HCT116 (cell line): ENCODE results near the gene FAM13C. TPM values are rescaled to one million over a fixed set of nuclear protein-coding genes. Genes with fewer than 3 reads are reported as not detected.

ENCODE experiments used
- ATAC-seq: fragments of 200-7000 bp; cut with Tn5 transposase; 2 replicates; pipeline ENCODE4 v1.9.1; 2020; ENCODE audit warnings: mild to moderate bottlenecking, moderate library complexity
- BruUV-seq: library from RNA; stranded (reverse); fragments of 400-500 nt; replicated peaks from 2 replicates; lab custom pipeline; 2021; lab: Mats Ljungman, UMichigan
- CTCF ChIA-PET: fragments of 300-600 bp; sonication (Branson Sonifier 250); formaldehyde crosslinking; loops from one replicate; lab custom pipeline; 2021; ENCODE audit warnings: antibody characterized with exemption; lab: Charles Lee
- POLR2A ChIA-PET: fragments of 300-600, 350-600 bp; sonication (Branson Sonifier 250); formaldehyde crosslinking; loops from one replicate; lab custom pipeline; 2021; ENCODE audit warnings: antibody characterized with exemption; lab: Charles Lee
- RAD21 ChIA-PET, 2 experiments: fragments of 300-600 bp; sonication (Branson Sonifier 250); formaldehyde crosslinking; loops; one replicate each; lab custom pipeline; 2023; ENCODE audit warnings: low total read pairs in 2 of 2; ENCODE audit not compliant: uncharacterized antibody in 2 of 2, unreplicated experiment in 2 of 2, low non-redundant PET in 1 of 2; lab: Charles Lee
- DNase-seq: peaks from one replicate; pipeline ENCODE4 v3.0.0-alpha.2; 2010; ENCODE audit warnings: low read depth, low spot score
- H2AFZ ChIP-seq: fragments of 200-600 bp; shearing (Covaris generic), sonication (generic); 2 replicates; pipeline ENCODE4 v1.6.1; 2017; ENCODE audit warnings: low read depth, mixed run types, mixed read lengths, antibody characterized with exemption, low read length; ENCODE audit not compliant: poor library complexity, severe bottlenecking
- H3K27ac ChIP-seq: 2 replicates; pipeline ENCODE4 v1.5.1; 2012; ENCODE audit warnings: low read depth, low read length
- H3K27me3 ChIP-seq: fragments of 200-600 bp; sonication (generic); 2 replicates; pipeline ENCODE4 v1.6.1; 2016; ENCODE audit warnings: mixed run types, low read length, mixed read lengths; ENCODE audit not compliant: insufficient read depth
- H3K36me3 ChIP-seq, 2 experiments: fragments of 200-500 bp in 1 of 2; fragments of 200-600 bp in 1 of 2; sonication (Bioruptor generic) in 1 of 2; sonication (generic) in 1 of 2; 2 replicates each; pipeline versions ENCODE4 v1.5.1 to v1.6.1; 2014 to 2016; ENCODE audit warnings: low read length in 2 of 2, inconsistent platforms in 1 of 2, mixed read lengths in 1 of 2, mixed run types in 1 of 2; ENCODE audit not compliant: insufficient read depth in 2 of 2, control insufficient read depth in 1 of 2
- H3K4me1 ChIP-seq, 2 experiments: fragments of 200-600 bp in 1 of 2; sonication (generic) in 1 of 2; 2 replicates each; pipeline versions ENCODE4 v1.5.1 to v1.6.1; 2012 to 2017; ENCODE audit warnings: low read length in 2 of 2, inconsistent platforms in 1 of 2, mild to moderate bottlenecking in 1 of 2, mixed read lengths in 1 of 2, mixed run types in 1 of 2, moderate library complexity in 1 of 2; ENCODE audit not compliant: insufficient read depth in 2 of 2, control insufficient read depth in 1 of 2
- H3K4me2 ChIP-seq: fragments of 200-600 bp; sonication (generic); 2 replicates; pipeline ENCODE4 v1.6.1; 2017; ENCODE audit warnings: mixed run types, low read length, mixed read lengths
- H3K4me3 ChIP-seq, 2 experiments: fragments of 200-600 bp in 1 of 2; sonication (generic) in 1 of 2; replicated peaks in 1 of 2; 2 replicates each; pipeline ENCODE4 v1.5.1; 2011 to 2016; ENCODE audit warnings: low read length in 2 of 2, control low read depth in 1 of 2, low read depth in 1 of 2, mild to moderate bottlenecking in 1 of 2, mixed read lengths in 1 of 2, mixed run types in 1 of 2
- H3K79me2 ChIP-seq: fragments of 200-600 bp; sonication (generic); 2 replicates; pipeline ENCODE4 v1.6.1; 2017; ENCODE audit warnings: mild to moderate bottlenecking, mixed run types, low read length, moderate library complexity, mixed read lengths; ENCODE audit not compliant: insufficient read depth
- H3K9ac ChIP-seq: fragments of 200-600 bp; sonication (generic); 2 replicates; pipeline ENCODE4 v1.6.1; 2016; ENCODE audit warnings: low read length, mixed read lengths
- H3K9me2 ChIP-seq: fragments of 200-600 bp; sonication (generic), shearing (Covaris generic); 2 replicates; pipeline ENCODE4 v1.6.1; 2017; ENCODE audit warnings: mixed run types, mild to moderate bottlenecking, moderate library complexity; ENCODE audit not compliant: insufficient read depth
- H3K9me3 ChIP-seq, 2 experiments: fragments of 200-500 bp in 1 of 2; fragments of 200-600 bp in 1 of 2; sonication (Bioruptor generic) in 1 of 2; sonication (generic) in 1 of 2; 2 replicates each; pipeline ENCODE4 v1.6.1; 2014 to 2017; ENCODE audit warnings: low read length in 2 of 2, mixed read lengths in 2 of 2, inconsistent platforms in 1 of 2, low read depth in 1 of 2, mild to moderate bottlenecking in 1 of 2, mixed run types in 1 of 2, moderate library complexity in 1 of 2; ENCODE audit not compliant: control insufficient read depth in 1 of 2, insufficient read depth in 1 of 2
- H4K20me1 ChIP-seq: fragments of 200-600 bp; sonication (generic), shearing (Covaris generic); 2 replicates; pipeline ENCODE4 v1.6.1; 2017; ENCODE audit warnings: mixed run types, mild to moderate bottlenecking, moderate library complexity; ENCODE audit not compliant: insufficient read depth
- CEBPB ChIP-seq: IDR thresholded peaks from 2 replicates; pipeline ENCODE4 v1.6.1; 2012; ENCODE audit warnings: low read depth
- EGR1 ChIP-seq: IDR thresholded peaks from 2 replicates; pipeline ENCODE4 v1.6.1; 2012; ENCODE audit warnings: low read depth
- EZH2phosphoT487 ChIP-seq: fragments of 200-600 bp; IDR thresholded peaks from 2 replicates; pipeline ENCODE4 v1.6.1; 2018; ENCODE audit warnings: antibody characterized with exemption, borderline replicate concordance
- FOSL1 ChIP-seq: IDR thresholded peaks from 2 replicates; pipeline ENCODE4 v1.6.1; 2012; ENCODE audit warnings: low read depth
- JUND ChIP-seq: IDR thresholded peaks from 2 replicates; pipeline ENCODE4 v1.6.1; 2012
- POLR2AphosphoS5 ChIP-seq: IDR thresholded peaks from 2 replicates; pipeline ENCODE4 v1.6.1; 2011; ENCODE audit warnings: mild to moderate bottlenecking, low read depth, low read length, moderate library complexity
- RAD21 ChIP-seq: IDR thresholded peaks from 2 replicates; pipeline ENCODE4 v1.6.1; 2012; ENCODE audit warnings: low read depth, mild to moderate bottlenecking
- SIN3A ChIP-seq: IDR thresholded peaks from 2 replicates; pipeline ENCODE4 v1.6.1; 2012; ENCODE audit warnings: low read depth
- SRF ChIP-seq: IDR thresholded peaks from 2 replicates; pipeline ENCODE4 v1.6.1; 2012; ENCODE audit warnings: low read depth
- TCF7L2 ChIP-seq: IDR thresholded peaks from 2 replicates; pipeline ENCODE4 v1.7.0; 2011; ENCODE audit warnings: borderline replicate concordance, inconsistent platforms; ENCODE audit not compliant: insufficient read depth, insufficient read length; ENCODE audit errors: extremely low read depth
- YY1 ChIP-seq: IDR thresholded peaks from 2 replicates; pipeline ENCODE4 v1.6.1; 2011; ENCODE audit warnings: low read length, low read depth, moderate library complexity, mild to moderate bottlenecking; ENCODE audit not compliant: insufficient replicate concordance; ENCODE audit errors: extremely low read depth
- ZFX ChIP-seq: fragments of 450-650 bp; IDR thresholded peaks from 2 replicates; pipeline ENCODE4 v1.6.1; 2017
- ZNF274 ChIP-seq: fragments of 200-500 bp; sonication (Bioruptor generic); IDR thresholded peaks from 2 replicates; pipeline ENCODE4 v1.6.1; 2014; ENCODE audit warnings: mild to moderate bottlenecking, low read depth, low read length, inconsistent platforms
- intact Hi-C: fragments of 100-400 bp; cut with micrococcal nuclease; formaldehyde crosslinking; loops from 2 replicates; pipeline ENCODE4 v1.10.0; 2022
- total RNA-seq: library from RNA; stranded (reverse); gene quantifications from one replicate; pipeline ENCODE4 v1.2.1, GENCODE V29; 2021; ENCODE audit not compliant: unreplicated experiment
- TF ChIP-seq, protein P1 (sequence below): IDR thresholded peaks from 2 replicates; pipeline ENCODE4 v1.6.1; 2012
- TF ChIP-seq, protein P2 (sequence below): IDR thresholded peaks from 2 replicates; pipeline ENCODE4 v1.6.1; 2012
- TF ChIP-seq, protein P3 (sequence below): IDR thresholded peaks from 2 replicates; pipeline ENCODE4 v1.6.1; 2012; ENCODE audit warnings: low read depth

The FAM13C gene
- total RNA-seq, 1 experiment from 2014 or later, result 0.42 TPM

DNA sequence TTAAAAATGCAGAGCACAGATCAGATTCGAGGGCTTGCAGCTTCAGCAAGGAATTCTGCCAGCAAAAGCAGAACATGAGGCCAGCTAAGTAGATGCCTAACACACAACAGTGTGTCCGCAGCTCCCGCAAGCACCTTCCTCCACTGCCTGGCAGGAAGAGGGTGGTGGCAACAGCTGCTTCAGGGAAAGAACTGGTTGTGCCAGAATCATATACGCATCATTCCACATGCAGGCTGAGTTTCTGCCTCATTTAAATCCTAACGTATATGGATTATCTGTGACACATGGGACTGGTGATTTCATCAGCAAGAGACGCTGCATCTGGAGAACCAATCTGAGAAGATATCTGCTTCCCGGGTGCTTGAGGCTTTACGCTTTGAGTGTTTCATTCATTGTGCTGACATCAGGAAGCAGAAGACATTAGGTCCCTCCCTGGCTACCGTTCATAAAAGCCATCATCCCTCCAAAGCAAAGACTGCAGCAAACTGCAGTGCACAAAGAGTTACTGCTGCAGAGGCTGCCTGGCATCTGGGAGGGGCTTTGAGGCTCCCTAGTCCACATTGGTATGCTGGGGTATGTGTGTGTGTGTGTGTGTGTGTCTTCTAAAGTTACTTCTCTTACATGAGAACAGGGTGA lies 78.8 kb downstream of the FAM13C start:
- ATAC-seq (no peak), DNase-seq (no peak)
- no TSS peak for BruUV-seq
- Histone ChIP-seq H3K4me2 (no peak overlapping the region), H3K9me3 (no peaks in the 10 kb centered on the region), H3K9me2 (no peaks in the 10 kb centered on the region), H3K79me2 (no peaks in the 10 kb centered on the region), H3K36me3 (no peaks in the 10 kb centered on the region), H3K27ac (no peak overlapping the region), H2AFZ (no peak overlapping the region), H4K20me1 (no peaks in the 10 kb centered on the region), H3K4me1 (no peaks in the 10 kb centered on the region), H3K9ac (no peak overlapping the region), H3K27me3 (peaks cover 12% of the 10 kb centered on the region; the same call in 1 of the 2 replicates), H3K4me3 (no peak overlapping the region)
- POLR2A ChIA-PET, result no interaction called here
- no peak for TF ChIP-seq EZH2phosphoT487
- TF ChIP-seq SIN3A, result no peak
- TF ChIP-seq POLR2AphosphoS5, result no peak
- TF ChIP-seq ZNF274, result no peak
- TF ChIP-seq YY1, result no peak
- CTCF ChIA-PET, result no interaction called here
- RAD21 ChIA-PET, result no interaction called here
- intact Hi-C loops, result no loop called here

- ATAC-seq (no peak), DNase-seq (no peak)
- no peaks in the 10 kb centered on the region for H3K79me2 ChIP-seq
- no peak for TF ChIP-seq EZH2phosphoT487
- no peak for TF ChIP-seq RAD21
- no peak for TF ChIP-seq POLR2AphosphoS5
- TF ChIP-seq, protein P1, sequence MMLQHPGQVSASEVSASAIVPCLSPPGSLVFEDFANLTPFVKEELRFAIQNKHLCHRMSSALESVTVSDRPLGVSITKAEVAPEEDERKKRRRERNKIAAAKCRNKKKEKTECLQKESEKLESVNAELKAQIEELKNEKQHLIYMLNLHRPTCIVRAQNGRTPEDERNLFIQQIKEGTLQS, result no peak
- TF ChIP-seq TCF7L2, result no peak
- TF ChIP-seq, protein P2, sequence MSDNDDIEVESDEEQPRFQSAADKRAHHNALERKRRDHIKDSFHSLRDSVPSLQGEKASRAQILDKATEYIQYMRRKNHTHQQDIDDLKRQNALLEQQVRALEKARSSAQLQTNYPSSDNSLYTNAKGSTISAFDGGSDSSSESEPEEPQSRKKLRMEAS, result no peak
- TF ChIP-seq YY1, result no peak
- TF ChIP-seq CEBPB, result no peak
- no peak for TF ChIP-seq FOSL1
- TF ChIP-seq, protein P3, sequence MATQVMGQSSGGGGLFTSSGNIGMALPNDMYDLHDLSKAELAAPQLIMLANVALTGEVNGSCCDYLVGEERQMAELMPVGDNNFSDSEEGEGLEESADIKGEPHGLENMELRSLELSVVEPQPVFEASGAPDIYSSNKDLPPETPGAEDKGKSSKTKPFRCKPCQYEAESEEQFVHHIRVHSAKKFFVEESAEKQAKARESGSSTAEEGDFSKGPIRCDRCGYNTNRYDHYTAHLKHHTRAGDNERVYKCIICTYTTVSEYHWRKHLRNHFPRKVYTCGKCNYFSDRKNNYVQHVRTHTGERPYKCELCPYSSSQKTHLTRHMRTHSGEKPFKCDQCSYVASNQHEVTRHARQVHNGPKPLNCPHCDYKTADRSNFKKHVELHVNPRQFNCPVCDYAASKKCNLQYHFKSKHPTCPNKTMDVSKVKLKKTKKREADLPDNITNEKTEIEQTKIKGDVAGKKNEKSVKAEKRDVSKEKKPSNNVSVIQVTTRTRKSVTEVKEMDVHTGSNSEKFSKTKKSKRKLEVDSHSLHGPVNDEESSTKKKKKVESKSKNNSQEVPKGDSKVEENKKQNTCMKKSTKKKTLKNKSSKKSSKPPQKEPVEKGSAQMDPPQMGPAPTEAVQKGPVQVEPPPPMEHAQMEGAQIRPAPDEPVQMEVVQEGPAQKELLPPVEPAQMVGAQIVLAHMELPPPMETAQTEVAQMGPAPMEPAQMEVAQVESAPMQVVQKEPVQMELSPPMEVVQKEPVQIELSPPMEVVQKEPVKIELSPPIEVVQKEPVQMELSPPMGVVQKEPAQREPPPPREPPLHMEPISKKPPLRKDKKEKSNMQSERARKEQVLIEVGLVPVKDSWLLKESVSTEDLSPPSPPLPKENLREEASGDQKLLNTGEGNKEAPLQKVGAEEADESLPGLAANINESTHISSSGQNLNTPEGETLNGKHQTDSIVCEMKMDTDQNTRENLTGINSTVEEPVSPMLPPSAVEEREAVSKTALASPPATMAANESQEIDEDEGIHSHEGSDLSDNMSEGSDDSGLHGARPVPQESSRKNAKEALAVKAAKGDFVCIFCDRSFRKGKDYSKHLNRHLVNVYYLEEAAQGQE, result no peak
- no peak for TF ChIP-seq SIN3A
- no peak for TF ChIP-seq ZNF274
- no peak for TF ChIP-seq ZFX
- no peak for TF ChIP-seq JUND
- no peak for TF ChIP-seq EGR1
- no peak for TF ChIP-seq SRF
- POLR2A ChIA-PET, result no interaction called here
- CTCF ChIA-PET, result no interaction called here
- H3K4me1 ChIP-seq, result no peaks in the 10 kb centered on the region
- H3K27me3 ChIP-seq, result peaks cover 12% of the 10 kb centered on the region; the same call in 1 of the 2 replicates
- H3K9me2 ChIP-seq, result no peaks in the 10 kb centered on the region
- H3K27ac ChIP-seq, result no peak overlapping the region
- H3K9ac ChIP-seq, result no peak overlapping the region
- no TSS peak for BruUV-seq
- no peaks in the 10 kb centered on the region for H3K36me3 ChIP-seq
- H3K4me2 ChIP-seq, result no peak overlapping the region
- RAD21 ChIA-PET, result no interaction called here
- no peak overlapping the region for H3K4me3 ChIP-seq
- intact Hi-C loops, result no loop called here
- no peak overlapping the region for H2AFZ ChIP-seq
- no peaks in the 10 kb centered on the region for H3K9me3 ChIP-seq
- no peaks in the 10 kb centered on the region for H4K20me1 ChIP-seq
These were observed 80.5 kb downstream of the FAM13C start for GRCh38 chr10:59281861-59282260.
